Heart left ventricle (tissue), 16 donors: ENCODE data around the gene DEFB132. TPM values are rescaled to one million over a fixed set of nuclear protein-coding genes. Genes with fewer than 3 reads are reported as not detected.
A peak's percentile ranks its signal among the peaks of the same experiment; 100 is the strongest.

Source experiments
- ATAC-seq, 4 donors: fragments of 200-7000 bp; cut with Tn5 transposase; one replicate each; pipeline ENCODE4 v1.9.1; 2020 to 2022; ENCODE audit warnings: moderate library complexity in 4 of 4, mild to moderate bottlenecking in 3 of 4, moderate number of reproducible peaks in 1 of 4
- DNase-seq, 5 donors: peaks; one replicate each; pipeline ENCODE4 v3.0.0-alpha.2; 2020
- H3K27ac ChIP-seq, 12 donors: fragments of 200-600 bp; sonication (generic) in 4 of 12; one replicate each; pipeline versions ENCODE4 v1.5.0 to v1.8.0; 2016 to 2022; ENCODE audit warnings: mild to moderate bottlenecking in 2 of 12
- H3K27me3 ChIP-seq, 9 donors: fragments of 200-600 bp; sonication (generic) in 2 of 9; one replicate each; pipeline versions ENCODE4 v1.5.1 to v1.8.0; 2016 to 2022; ENCODE audit warnings: mild to moderate bottlenecking in 3 of 9
- H3K36me3 ChIP-seq, 9 donors: fragments of 200-600 bp; sonication (generic) in 2 of 9; one replicate each; pipeline versions ENCODE4 v1.5.0 to v1.8.0; 2018 to 2022; ENCODE audit warnings: mild to moderate bottlenecking in 2 of 9
- H3K4me1 ChIP-seq, 12 donors: fragments of 200-600 bp; sonication (generic) in 4 of 12; one replicate each; pipeline versions ENCODE4 v1.5.0 to v1.8.0; 2016 to 2022; ENCODE audit warnings: mild to moderate bottlenecking in 3 of 12
- H3K4me3 ChIP-seq, 12 donors: fragments of 200-600 bp; sonication (generic) in 4 of 12; one replicate each; pipeline versions ENCODE4 v1.5.0 to v1.8.0; 2017 to 2022; ENCODE audit warnings: mild to moderate bottlenecking in 9 of 12, moderate library complexity in 4 of 12
- H3K9me3 ChIP-seq, 12 donors: fragments of 200-600 bp; sonication (generic) in 4 of 12; one replicate each; pipeline versions ENCODE4 v1.5.0 to v1.8.0; 2016 to 2022; ENCODE audit warnings: mild to moderate bottlenecking in 1 of 12
- CTCF ChIP-seq, 12 donors: fragments of 200-600 bp; sonication (generic) in 4 of 12; IDR thresholded peaks; one replicate each; pipeline versions ENCODE4 v1.5.0 to v1.8.0; 2018 to 2022; ENCODE audit warnings: antibody characterized with exemption in 12 of 12, mild to moderate bottlenecking in 5 of 12
- POLR2A ChIP-seq, 2 donors: fragments of 450-650 bp; IDR thresholded peaks; one replicate each; pipeline ENCODE4 v1.6.1; 2017; ENCODE audit warnings: antibody characterized with exemption in 2 of 2, mild to moderate bottlenecking in 2 of 2, moderate library complexity in 2 of 2
- WGBS, 4 donors: extraction: QIAGEN DNeasy Blood & Tissue Kit in 2 of 4; methylation state at CpG; one replicate each; pipeline versions ENCODE4 v1.1.5 to v1.1.7; 2013 to 2018; 5-methylcytosine and 5-hydroxymethylcytosine counted together
- intact Hi-C, 10 donors: fragments of 100-400 bp; cut with DNase I; formaldehyde crosslinking; loops; one replicate each; pipeline versions ENCODE4 v1.11.1 to v1.14.2; 2022
- polyA plus RNA-seq, 2 donors: library from polyadenylated mRNA; stranded (reverse); fragments of 200-250 nt; gene quantifications; one replicate each; pipeline ENCODE4 v1.2.3, GENCODE V29; 2013
- total RNA-seq, 9 donors: library from RNA; depleted of rRNA in 2 of 9; stranded (reverse); fragments of >200 nt in 2 of 9; fragmentation: NEBNext Ultra II Directional in 3 of 9; extraction: Animal tissue kit (Norgen Biotek cat#: 25700) in 3 of 9; gene quantifications; one replicate each; pipeline versions ENCODE4 v1.1.0 to v1.2.4, GENCODE V29; 2016 to 2023
- donor health status: ischemic (EF 13 %, LVEDD 7.1; RV severe dilation, severe dysfunction).
- donor health status: healthy with polysubstance abuse.
- donor health status: DM: no; HTN: yes; CAD: no.
- donor health status: DM: no; HTN: no; CAD: no.
- donor health status: ischemic (EF 25% LVEDD 6.9; RV normal size, moderate dysfunction).
- donor health status: ischemic (EF 25% LVEDD 5.7; RV mildly dilated, moderate dysfunction).
- donor health status: healthy.
- donor health status: DM: yes; HTN: yes; CAD: no.
- donor health status: ischemic (EF 35%, LVEDD 5.7; RV mildly dilated, moderate dysfunction).
- donor health status: nonischemic (EF 11% LVEDD 7.7; RV severe dilation, severe dysfunction).
- donor health status: DM: yes; HTN: yes; CAD: no.
- donor health status: PGD.
- donor health status: ischemic (EF 29% LVEDD 5.4; RV normal size, mild dysfunction).
- donor health status: nonischemic (EF 23%, LVEDD 6.1; RV moderate dilation, normal function).

Gene DEFB132
- total and polyA plus RNA-seq, 11 donors = 0.35 to 0.59 TPM; not detected in 9

- H3K4me1 ChIP-seq = peaks cover 0 to 10% (median 0%) of the 10 kb centered on the region in 12 donors
- intact Hi-C loops = loop anchor here in 4 of 10 donors (2.0 to 5.0 kb wide), 4 partner anchors 30 to 65 kb away; partner anchors contain the start of gene SOX12 (in 1 of the 4)
- TF ChIP-seq CTCF (IDR thresholded peaks at IDR 0.05) (peak; percentile 91 to 99 (median 97)), POLR2A (IDR thresholded peaks at IDR 0.05) (no peak)
- ATAC-seq (peak; percentile 80 to 94 (median 92)), DNase-seq (peak; percentile 84 to 90 (median 85))
- no peaks in the 10 kb centered on the region for H3K36me3 ChIP-seq
- 8 to 15% (median 9%) methylated on average over 22 to 43 of the region's 43 CpGs for WGBS, 4 donors
- H3K4me3 ChIP-seq = peak overlapping the region; percentile 15 to 61 (median 54)
- H3K27me3 ChIP-seq = no peaks in the 10 kb centered on the region
- no peaks in the 10 kb centered on the region for H3K9me3 ChIP-seq
- H3K27ac ChIP-seq = peak overlapping the region in 2 of 12 donors; percentile 5 to 39
These were observed 9.4 kb downstream of the DEFB132 start for GRCh38 chr20:266596-267562.

- intact Hi-C loops = loop anchor here in 6 of 10 donors (10.0 kb wide), 2 partner anchors 54 to 64 kb away; partner anchors contain the start of gene SOX12 (in 2 of the 6)
- Histone ChIP-seq H3K27ac (no peak overlapping the region), H3K4me1 (peaks cover 0 to 10% (median 0%) of the 10 kb centered on the region in 12 donors), H3K4me3 (no peak overlapping the region), H3K27me3 (no peaks in the 10 kb centered on the region), H3K9me3 (no peaks in the 10 kb centered on the region), H3K36me3 (peaks cover 0 to 2% (median 0%) of the 10 kb centered on the region in 9 donors)
- TF ChIP-seq POLR2A (IDR thresholded peaks at IDR 0.05) (no peak), CTCF (IDR thresholded peaks at IDR 0.05) (no peak)
- DNase-seq = no peak
- 88 to 94% (median 90%) methylated on average over 5 of the region's 5 CpGs for WGBS, 4 donors
- ATAC-seq = no peak
These were observed 13.0 kb downstream of the DEFB132 start for GRCh38 chr20:270517-270916.

- H3K27ac ChIP-seq = no peak overlapping the region
- H3K36me3 ChIP-seq = peaks cover 0 to 7% (median 0%) of the 10 kb centered on the region in 9 donors
- peaks cover 0 to 10% (median 0%) of the 10 kb centered on the region in 12 donors for H3K4me1 ChIP-seq
- WGBS, 4 donors = 92 to 94% (median 93%) methylated on average over 4 of the region's 4 CpGs
- no peak for TF ChIP-seq POLR2A (IDR thresholded peaks at IDR 0.05)
- no peak for TF ChIP-seq CTCF (IDR thresholded peaks at IDR 0.05)
- intact Hi-C loops = loop anchor here in 6 of 10 donors (10.0 kb wide), 2 partner anchors 54 to 64 kb away; partner anchors contain the start of gene SOX12 (in 2 of the 6)
- no peaks in the 10 kb centered on the region for H3K9me3 ChIP-seq
- ATAC-seq (no peak), DNase-seq (no peak)
- H3K4me3 ChIP-seq = no peak overlapping the region
- no peaks in the 10 kb centered on the region for H3K27me3 ChIP-seq
These were observed 13.5 kb downstream of the DEFB132 start for GRCh38 chr20:271069-271468.

- Histone ChIP-seq H3K36me3 (peaks cover 0 to 12% (median 2%) of the 10 kb centered on the region in 9 donors), H3K27ac (no peak overlapping the region), H3K4me3 (no peak overlapping the region), H3K27me3 (no peaks in the 10 kb centered on the region), H3K9me3 (no peaks in the 10 kb centered on the region), H3K4me1 (peaks cover 0 to 8% (median 0%) of the 10 kb centered on the region in 12 donors)
- no peak for TF ChIP-seq POLR2A (IDR thresholded peaks at IDR 0.05)
- no peak for TF ChIP-seq CTCF (IDR thresholded peaks at IDR 0.05)
- DNase-seq = no peak
- intact Hi-C loops = loop anchor here in 6 of 10 donors (10.0 kb wide), 2 partner anchors 53 to 63 kb away; partner anchors contain the start of gene SOX12 (in 2 of the 6)
- no peak for ATAC-seq
These were observed 14.0 kb downstream of the DEFB132 start for GRCh38 chr20:271528-271927.
